HL-60 (cell line): ENCODE measurements around the gene KXD1.

ENCODE experiments used
- POLR2AphosphoS5 ChIP-seq: IDR thresholded peaks from 2 replicates; pipeline ENCODE4 v1.6.1; 2012; ENCODE audit warnings: low read depth
- SPI1 ChIP-seq: IDR thresholded peaks from 2 replicates; pipeline ENCODE4 v1.6.1; 2012; ENCODE audit warnings: low read depth, mild to moderate bottlenecking, borderline replicate concordance
- TF ChIP-seq, protein P1 (sequence below): IDR thresholded peaks from one replicate; pipeline ENCODE4 v1.5.1; 2011; ENCODE audit warnings: low read length, control low read depth, inconsistent platforms; ENCODE audit not compliant: insufficient read depth
- TF ChIP-seq, protein P2 (sequence below): IDR thresholded peaks from 2 replicates; pipeline ENCODE4 v1.6.1; 2012; ENCODE audit warnings: low read depth; ENCODE audit not compliant: insufficient replicate concordance

DNA sequence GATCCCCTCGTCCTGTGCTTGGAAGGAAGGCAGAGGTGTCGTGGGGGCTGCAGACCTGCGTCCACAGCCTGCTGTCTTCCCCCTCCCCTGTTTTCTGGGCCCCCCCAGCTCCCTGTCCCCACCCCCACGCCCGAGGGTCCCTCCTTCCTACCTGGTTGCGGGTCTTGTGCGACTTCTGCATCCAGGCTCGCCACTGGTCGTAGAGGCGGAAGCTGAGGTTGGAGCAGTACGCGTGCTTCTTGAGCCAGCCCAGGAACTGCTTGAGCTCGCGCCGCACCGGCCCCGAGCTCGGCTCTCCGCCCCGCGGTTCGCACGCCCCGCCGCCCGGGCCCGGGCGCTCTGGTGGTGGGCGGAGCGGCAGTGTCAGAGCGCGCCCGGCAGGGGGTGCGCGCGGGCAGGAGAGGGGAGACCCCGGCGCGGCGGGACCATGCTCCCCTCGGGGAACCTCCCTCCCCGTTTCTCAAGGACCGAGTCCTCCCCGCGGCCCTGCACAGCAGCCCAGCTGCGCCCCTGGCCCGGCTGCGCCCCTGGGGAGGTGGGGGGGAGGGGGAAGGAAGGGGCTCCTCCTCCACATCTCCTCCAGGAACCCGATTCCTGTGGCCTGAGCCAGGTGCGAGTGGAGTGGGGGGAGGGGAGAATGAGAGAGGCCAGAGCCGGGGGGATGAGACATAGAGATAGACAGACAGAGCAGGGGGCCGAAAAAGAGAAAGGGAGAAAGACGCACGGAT, 36.6 kb downstream of the KXD1 start:
- TF ChIP-seq, protein P1, sequence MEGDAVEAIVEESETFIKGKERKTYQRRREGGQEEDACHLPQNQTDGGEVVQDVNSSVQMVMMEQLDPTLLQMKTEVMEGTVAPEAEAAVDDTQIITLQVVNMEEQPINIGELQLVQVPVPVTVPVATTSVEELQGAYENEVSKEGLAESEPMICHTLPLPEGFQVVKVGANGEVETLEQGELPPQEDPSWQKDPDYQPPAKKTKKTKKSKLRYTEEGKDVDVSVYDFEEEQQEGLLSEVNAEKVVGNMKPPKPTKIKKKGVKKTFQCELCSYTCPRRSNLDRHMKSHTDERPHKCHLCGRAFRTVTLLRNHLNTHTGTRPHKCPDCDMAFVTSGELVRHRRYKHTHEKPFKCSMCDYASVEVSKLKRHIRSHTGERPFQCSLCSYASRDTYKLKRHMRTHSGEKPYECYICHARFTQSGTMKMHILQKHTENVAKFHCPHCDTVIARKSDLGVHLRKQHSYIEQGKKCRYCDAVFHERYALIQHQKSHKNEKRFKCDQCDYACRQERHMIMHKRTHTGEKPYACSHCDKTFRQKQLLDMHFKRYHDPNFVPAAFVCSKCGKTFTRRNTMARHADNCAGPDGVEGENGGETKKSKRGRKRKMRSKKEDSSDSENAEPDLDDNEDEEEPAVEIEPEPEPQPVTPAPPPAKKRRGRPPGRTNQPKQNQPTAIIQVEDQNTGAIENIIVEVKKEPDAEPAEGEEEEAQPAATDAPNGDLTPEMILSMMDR = peak; percentile 20
- TF ChIP-seq POLR2AphosphoS5 (peak; percentile 11), SPI1 (no peak)
- TF ChIP-seq, protein P2, sequence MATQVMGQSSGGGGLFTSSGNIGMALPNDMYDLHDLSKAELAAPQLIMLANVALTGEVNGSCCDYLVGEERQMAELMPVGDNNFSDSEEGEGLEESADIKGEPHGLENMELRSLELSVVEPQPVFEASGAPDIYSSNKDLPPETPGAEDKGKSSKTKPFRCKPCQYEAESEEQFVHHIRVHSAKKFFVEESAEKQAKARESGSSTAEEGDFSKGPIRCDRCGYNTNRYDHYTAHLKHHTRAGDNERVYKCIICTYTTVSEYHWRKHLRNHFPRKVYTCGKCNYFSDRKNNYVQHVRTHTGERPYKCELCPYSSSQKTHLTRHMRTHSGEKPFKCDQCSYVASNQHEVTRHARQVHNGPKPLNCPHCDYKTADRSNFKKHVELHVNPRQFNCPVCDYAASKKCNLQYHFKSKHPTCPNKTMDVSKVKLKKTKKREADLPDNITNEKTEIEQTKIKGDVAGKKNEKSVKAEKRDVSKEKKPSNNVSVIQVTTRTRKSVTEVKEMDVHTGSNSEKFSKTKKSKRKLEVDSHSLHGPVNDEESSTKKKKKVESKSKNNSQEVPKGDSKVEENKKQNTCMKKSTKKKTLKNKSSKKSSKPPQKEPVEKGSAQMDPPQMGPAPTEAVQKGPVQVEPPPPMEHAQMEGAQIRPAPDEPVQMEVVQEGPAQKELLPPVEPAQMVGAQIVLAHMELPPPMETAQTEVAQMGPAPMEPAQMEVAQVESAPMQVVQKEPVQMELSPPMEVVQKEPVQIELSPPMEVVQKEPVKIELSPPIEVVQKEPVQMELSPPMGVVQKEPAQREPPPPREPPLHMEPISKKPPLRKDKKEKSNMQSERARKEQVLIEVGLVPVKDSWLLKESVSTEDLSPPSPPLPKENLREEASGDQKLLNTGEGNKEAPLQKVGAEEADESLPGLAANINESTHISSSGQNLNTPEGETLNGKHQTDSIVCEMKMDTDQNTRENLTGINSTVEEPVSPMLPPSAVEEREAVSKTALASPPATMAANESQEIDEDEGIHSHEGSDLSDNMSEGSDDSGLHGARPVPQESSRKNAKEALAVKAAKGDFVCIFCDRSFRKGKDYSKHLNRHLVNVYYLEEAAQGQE = no peak
